ENCODE results near the gene RSPO3. TPM values are rescaled to one million over a fixed set of nuclear protein-coding genes. Genes with fewer than 3 reads are reported as not detected.

RSPO3 gene
- total RNA-seq, 1 experiment from 2014 or later: not detected

DNA sequence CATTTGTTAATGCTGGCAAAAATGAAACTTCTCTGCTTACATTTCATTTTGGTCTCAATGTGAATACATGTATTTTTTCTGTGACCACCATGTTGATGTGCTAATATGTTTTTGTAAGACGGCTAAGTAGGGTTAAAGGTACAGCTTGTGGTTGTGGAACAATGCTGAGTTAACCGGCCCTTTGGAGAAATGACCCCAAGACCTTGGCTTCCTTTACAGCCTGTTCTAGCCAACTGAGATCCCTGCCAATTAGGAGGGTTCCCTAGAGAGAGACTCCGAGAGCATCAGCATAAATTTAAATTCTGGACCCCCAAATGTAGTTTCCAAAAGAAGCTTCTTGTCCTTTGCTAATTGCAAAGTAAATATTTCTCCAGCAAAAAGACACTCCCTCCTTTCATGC, 44.4 kb downstream of the RSPO3 start (continued):
- TF ChIP-seq, protein P1, sequence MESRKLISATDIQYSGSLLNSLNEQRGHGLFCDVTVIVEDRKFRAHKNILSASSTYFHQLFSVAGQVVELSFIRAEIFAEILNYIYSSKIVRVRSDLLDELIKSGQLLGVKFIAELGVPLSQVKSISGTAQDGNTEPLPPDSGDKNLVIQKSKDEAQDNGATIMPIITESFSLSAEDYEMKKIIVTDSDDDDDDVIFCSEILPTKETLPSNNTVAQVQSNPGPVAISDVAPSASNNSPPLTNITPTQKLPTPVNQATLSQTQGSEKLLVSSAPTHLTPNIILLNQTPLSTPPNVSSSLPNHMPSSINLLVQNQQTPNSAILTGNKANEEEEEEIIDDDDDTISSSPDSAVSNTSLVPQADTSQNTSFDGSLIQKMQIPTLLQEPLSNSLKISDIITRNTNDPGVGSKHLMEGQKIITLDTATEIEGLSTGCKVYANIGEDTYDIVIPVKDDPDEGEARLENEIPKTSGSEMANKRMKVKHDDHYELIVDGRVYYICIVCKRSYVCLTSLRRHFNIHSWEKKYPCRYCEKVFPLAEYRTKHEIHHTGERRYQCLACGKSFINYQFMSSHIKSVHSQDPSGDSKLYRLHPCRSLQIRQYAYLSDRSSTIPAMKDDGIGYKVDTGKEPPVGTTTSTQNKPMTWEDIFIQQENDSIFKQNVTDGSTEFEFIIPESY (IDR thresholded peaks at IDR 0.05; ENCODE audit: extremely low read depth, insufficient replicate concordance, low read length): no peak
- TF ChIP-seq EZH2 (IDR thresholded peaks at IDR 0.05): no peak
- no peak for TF ChIP-seq ZNF274 (IDR thresholded peaks at IDR 0.05; ENCODE audit: low read depth, low read length)
- TF ChIP-seq SIN3A (IDR thresholded peaks at IDR 0.05; ENCODE audit: low read depth): no peak
- no peak for TF ChIP-seq ELF1 (IDR thresholded peaks at IDR 0.05; ENCODE audit: borderline replicate concordance, low read depth)
- TF ChIP-seq TCF7L2 (IDR thresholded peaks at IDR 0.05; ENCODE audit: borderline replicate concordance, extremely low read depth, insufficient read depth, insufficient read length): no peak
- TF ChIP-seq SRF (IDR thresholded peaks at IDR 0.05; ENCODE audit: low read depth): no peak
- TF ChIP-seq EGR1 (IDR thresholded peaks at IDR 0.05; ENCODE audit: low read depth): no peak

DNA sequence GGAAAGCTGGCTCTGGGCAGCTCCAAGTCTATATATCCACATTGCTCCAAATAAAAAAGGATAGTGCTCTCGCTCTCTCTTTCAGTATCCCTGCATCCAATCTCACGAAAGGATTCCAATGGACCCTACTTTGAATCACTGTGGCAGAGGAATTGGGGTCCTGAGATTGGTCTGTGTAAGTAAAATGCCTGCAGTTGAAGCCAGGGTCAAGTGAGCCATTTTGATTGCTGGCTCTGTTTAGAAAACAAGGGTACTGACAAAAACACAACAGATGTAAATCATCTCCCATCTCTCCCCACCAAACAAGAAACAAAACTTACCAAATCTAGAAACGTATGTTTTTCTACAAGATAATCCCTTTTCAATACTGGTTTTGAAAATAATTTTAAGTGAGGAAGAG, 45.6 kb downstream of the RSPO3 start:
- H3K4me2 ChIP-seq (ENCODE audit: low read length): no peak overlapping the region
- POLR2A ChIA-PET: no interaction called here
- DNase-seq (ENCODE audit: low read depth, low spot score): no peak
- no peak for ATAC-seq
- no peaks in the 10 kb centered on the region for H3K4me1 ChIP-seq (ENCODE audit: control insufficient read depth in 1 of 2, insufficient read depth in 2 of 2, low read length in 2 of 2)
- no peaks in the 10 kb centered on the region for H3K9me2 ChIP-seq (ENCODE audit: insufficient read depth)
- H3K27ac ChIP-seq (ENCODE audit: low read depth, low read length): no peak overlapping the region
- no peaks in the 10 kb centered on the region for H3K36me3 ChIP-seq (ENCODE audit: control insufficient read depth in 1 of 2, insufficient read depth in 2 of 2, low read length in 2 of 2)
- RAD21 ChIA-PET (ENCODE audit: low non-redundant PET in 1 of 2, low total read pairs in 2 of 2, uncharacterized antibody in 2 of 2, unreplicated experiment in 2 of 2): no interaction called here
- CTCF ChIA-PET: interaction anchor here (2.3 kb wide), 1 partner anchor 23 kb away, joined by 8 read pairs; no protein-coding TSS in a partner anchor
- peaks cover 26% of the 10 kb centered on the region for H3K27me3 ChIP-seq (ENCODE audit: insufficient read depth, low read length)
- no peak overlapping the region for H3K9ac ChIP-seq (ENCODE audit: low read length)
- no peaks in the 10 kb centered on the region for H3K79me2 ChIP-seq (ENCODE audit: insufficient read depth, low read length)
- BruUV-seq (replicated peaks): no TSS peak
- H3K4me3 ChIP-seq (replicated peaks in 1 of 2; ENCODE audit: low read depth in 1 of 2, low read length in 2 of 2): no peak overlapping the region
- H2AFZ ChIP-seq (ENCODE audit: low read depth, low read length, poor library complexity, severe bottlenecking): no peak overlapping the region
- no peaks in the 10 kb centered on the region for H3K9me3 ChIP-seq (ENCODE audit: control insufficient read depth in 1 of 2, insufficient read depth in 1 of 2, low read depth in 1 of 2, low read length in 2 of 2)
- no peaks in the 10 kb centered on the region for H4K20me1 ChIP-seq (ENCODE audit: insufficient read depth)
- intact Hi-C loops (cut with micrococcal nuclease): no loop called here
- no peak for TF ChIP-seq EZH2 (IDR thresholded peaks at IDR 0.05)
- TF ChIP-seq CBX3 (IDR thresholded peaks at IDR 0.05; ENCODE audit: low read depth): no peak
- no peak for TF ChIP-seq JUND (IDR thresholded peaks at IDR 0.05)
- TF ChIP-seq RAD21 (IDR thresholded peaks at IDR 0.05; ENCODE audit: low read depth): no peak
- TF ChIP-seq, protein P2, sequence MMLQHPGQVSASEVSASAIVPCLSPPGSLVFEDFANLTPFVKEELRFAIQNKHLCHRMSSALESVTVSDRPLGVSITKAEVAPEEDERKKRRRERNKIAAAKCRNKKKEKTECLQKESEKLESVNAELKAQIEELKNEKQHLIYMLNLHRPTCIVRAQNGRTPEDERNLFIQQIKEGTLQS (IDR thresholded peaks at IDR 0.05): no peak
- TF ChIP-seq, protein P3, sequence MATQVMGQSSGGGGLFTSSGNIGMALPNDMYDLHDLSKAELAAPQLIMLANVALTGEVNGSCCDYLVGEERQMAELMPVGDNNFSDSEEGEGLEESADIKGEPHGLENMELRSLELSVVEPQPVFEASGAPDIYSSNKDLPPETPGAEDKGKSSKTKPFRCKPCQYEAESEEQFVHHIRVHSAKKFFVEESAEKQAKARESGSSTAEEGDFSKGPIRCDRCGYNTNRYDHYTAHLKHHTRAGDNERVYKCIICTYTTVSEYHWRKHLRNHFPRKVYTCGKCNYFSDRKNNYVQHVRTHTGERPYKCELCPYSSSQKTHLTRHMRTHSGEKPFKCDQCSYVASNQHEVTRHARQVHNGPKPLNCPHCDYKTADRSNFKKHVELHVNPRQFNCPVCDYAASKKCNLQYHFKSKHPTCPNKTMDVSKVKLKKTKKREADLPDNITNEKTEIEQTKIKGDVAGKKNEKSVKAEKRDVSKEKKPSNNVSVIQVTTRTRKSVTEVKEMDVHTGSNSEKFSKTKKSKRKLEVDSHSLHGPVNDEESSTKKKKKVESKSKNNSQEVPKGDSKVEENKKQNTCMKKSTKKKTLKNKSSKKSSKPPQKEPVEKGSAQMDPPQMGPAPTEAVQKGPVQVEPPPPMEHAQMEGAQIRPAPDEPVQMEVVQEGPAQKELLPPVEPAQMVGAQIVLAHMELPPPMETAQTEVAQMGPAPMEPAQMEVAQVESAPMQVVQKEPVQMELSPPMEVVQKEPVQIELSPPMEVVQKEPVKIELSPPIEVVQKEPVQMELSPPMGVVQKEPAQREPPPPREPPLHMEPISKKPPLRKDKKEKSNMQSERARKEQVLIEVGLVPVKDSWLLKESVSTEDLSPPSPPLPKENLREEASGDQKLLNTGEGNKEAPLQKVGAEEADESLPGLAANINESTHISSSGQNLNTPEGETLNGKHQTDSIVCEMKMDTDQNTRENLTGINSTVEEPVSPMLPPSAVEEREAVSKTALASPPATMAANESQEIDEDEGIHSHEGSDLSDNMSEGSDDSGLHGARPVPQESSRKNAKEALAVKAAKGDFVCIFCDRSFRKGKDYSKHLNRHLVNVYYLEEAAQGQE (IDR thresholded peaks at IDR 0.05; ENCODE audit: low read depth): no peak
- no peak for TF ChIP-seq SIN3A (IDR thresholded peaks at IDR 0.05; ENCODE audit: low read depth)
- TF ChIP-seq POLR2A (IDR thresholded peaks at IDR 0.05; ENCODE audit: borderline replicate concordance, extremely low read depth, insufficient read depth, insufficient read length): no peak
- no peak for TF ChIP-seq SRF (IDR thresholded peaks at IDR 0.05; ENCODE audit: low read depth)
- no peak for TF ChIP-seq POLR2AphosphoS5 (IDR thresholded peaks at IDR 0.05; ENCODE audit: low read depth, low read length)
- TF ChIP-seq YY1 (IDR thresholded peaks at IDR 0.05; ENCODE audit: extremely low read depth, insufficient replicate concordance, low read depth, low read length): no peak
- TF ChIP-seq, protein P4, sequence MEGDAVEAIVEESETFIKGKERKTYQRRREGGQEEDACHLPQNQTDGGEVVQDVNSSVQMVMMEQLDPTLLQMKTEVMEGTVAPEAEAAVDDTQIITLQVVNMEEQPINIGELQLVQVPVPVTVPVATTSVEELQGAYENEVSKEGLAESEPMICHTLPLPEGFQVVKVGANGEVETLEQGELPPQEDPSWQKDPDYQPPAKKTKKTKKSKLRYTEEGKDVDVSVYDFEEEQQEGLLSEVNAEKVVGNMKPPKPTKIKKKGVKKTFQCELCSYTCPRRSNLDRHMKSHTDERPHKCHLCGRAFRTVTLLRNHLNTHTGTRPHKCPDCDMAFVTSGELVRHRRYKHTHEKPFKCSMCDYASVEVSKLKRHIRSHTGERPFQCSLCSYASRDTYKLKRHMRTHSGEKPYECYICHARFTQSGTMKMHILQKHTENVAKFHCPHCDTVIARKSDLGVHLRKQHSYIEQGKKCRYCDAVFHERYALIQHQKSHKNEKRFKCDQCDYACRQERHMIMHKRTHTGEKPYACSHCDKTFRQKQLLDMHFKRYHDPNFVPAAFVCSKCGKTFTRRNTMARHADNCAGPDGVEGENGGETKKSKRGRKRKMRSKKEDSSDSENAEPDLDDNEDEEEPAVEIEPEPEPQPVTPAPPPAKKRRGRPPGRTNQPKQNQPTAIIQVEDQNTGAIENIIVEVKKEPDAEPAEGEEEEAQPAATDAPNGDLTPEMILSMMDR (IDR thresholded peaks at IDR 0.05 in 2 of 3, conservative IDR thresholded peaks at IDR 0.05 in 1 of 3; ENCODE audit: borderline replicate concordance in 1 of 3, insufficient read depth in 1 of 3, low read depth in 2 of 3, low read length in 2 of 3): no peak
- no peak for TF ChIP-seq EGR1 (IDR thresholded peaks at IDR 0.05; ENCODE audit: low read depth)
- TF ChIP-seq SP1 (IDR thresholded peaks at IDR 0.05; ENCODE audit: low read depth): no peak
